Calu3 (cell line): ENCODE measurements around the gene TAS2R30. TPM values are rescaled to one million over a fixed set of nuclear protein-coding genes. Genes with fewer than 3 reads are reported as not detected.
A peak's percentile ranks its signal among the peaks of the same experiment; 100 is the strongest.

Experiments
- BruUV-seq: library from RNA; stranded (reverse); fragments of 400-500 nt; replicated peaks from 2 replicates; lab custom pipeline; 2021; lab: Mats Ljungman, UMichigan
- CTCF ChIA-PET: fragments of 300-600 bp; sonication (Branson Sonifier 250); formaldehyde crosslinking; loops from one replicate; lab custom pipeline; 2022; ENCODE audit warnings: antibody characterized with exemption; lab: Charles Lee
- DNase-seq: peaks from one replicate; pipeline ENCODE4 v3.0.0; 2022
- H3K27ac Mint-ChIP-seq: one replicate; pipeline ENCODE4 v1.8.0; 2022; ENCODE audit warnings: mixed read lengths; ENCODE audit not compliant: unreplicated experiment
- H3K27me3 Mint-ChIP-seq: one replicate; pipeline ENCODE4 v1.8.0; 2022; ENCODE audit warnings: mixed read lengths; ENCODE audit not compliant: unreplicated experiment
- H3K36me3 Mint-ChIP-seq: one replicate; pipeline ENCODE4 v1.8.0; 2022; ENCODE audit warnings: mild to moderate bottlenecking, moderate library complexity, mixed read lengths; ENCODE audit not compliant: insufficient read depth, unreplicated experiment
- H3K4me1 Mint-ChIP-seq: one replicate; pipeline ENCODE4 v1.8.0; 2022; ENCODE audit warnings: mild to moderate bottlenecking, low read depth, mixed read lengths; ENCODE audit not compliant: unreplicated experiment
- H3K4me3 Mint-ChIP-seq: one replicate; pipeline ENCODE4 v1.8.0; 2022; ENCODE audit warnings: mild to moderate bottlenecking, low read depth, moderate library complexity, mixed read lengths; ENCODE audit not compliant: unreplicated experiment
- H3K9me3 Mint-ChIP-seq: one replicate; pipeline ENCODE4 v1.8.0; 2022; ENCODE audit warnings: low read depth, mixed read lengths; ENCODE audit not compliant: unreplicated experiment
- intact Hi-C: fragments of 100-400 bp; cut with micrococcal nuclease; formaldehyde crosslinking; loops from one replicate; pipeline ENCODE4 v1.10.0; 2022; ENCODE audit not compliant: unreplicated experiment
- total RNA-seq: library from RNA; stranded (reverse); gene quantifications from 2 replicates; pipeline ENCODE4 v1.2.3, GENCODE V29; 2022
- TF ChIP-seq, protein P1 (sequence below): fragments of 200-600 bp; IDR thresholded peaks from one replicate; pipeline ENCODE4 v1.8.0; 2022; ENCODE audit warnings: antibody characterized with exemption; ENCODE audit not compliant: unreplicated experiment

The TAS2R30 gene
- total RNA-seq, 1 experiment from 2014 or later, result 3.5 TPM

DNA sequence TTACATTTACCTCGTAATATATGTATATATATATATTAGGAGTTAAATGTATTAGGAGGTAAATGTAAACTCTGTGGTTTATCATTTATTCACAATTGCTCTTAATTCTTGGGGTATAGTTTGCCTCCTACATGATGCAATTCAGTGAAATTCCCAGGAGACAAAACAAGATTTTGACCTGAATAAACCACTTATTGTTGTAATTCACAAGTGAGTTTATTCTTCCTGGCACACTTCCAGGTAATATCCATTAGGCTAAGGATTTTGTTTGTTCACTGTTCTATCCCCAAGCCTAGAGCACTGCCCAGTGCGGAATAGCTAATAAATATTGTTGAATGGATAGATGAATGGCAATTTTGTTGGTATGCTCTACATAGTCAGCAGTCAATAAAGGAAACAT is 39.6 kb upstream of the TAS2R30 start:
- H3K36me3 Mint-ChIP-seq, result peaks cover 35% of the 10 kb centered on the region
- peak overlapping the region; percentile 44 for H3K27ac Mint-ChIP-seq
- BruUV-seq, result no TSS peak
- H3K4me3 Mint-ChIP-seq, result no peak overlapping the region
- H3K27me3 Mint-ChIP-seq, result no peaks in the 10 kb centered on the region
- H3K9me3 Mint-ChIP-seq, result no peaks in the 10 kb centered on the region
- intact Hi-C loops, result no loop called here
- CTCF ChIA-PET, result no interaction called here
- H3K4me1 Mint-ChIP-seq, result peaks cover 50% of the 10 kb centered on the region
- no peak for DNase-seq
- TF ChIP-seq, protein P1, sequence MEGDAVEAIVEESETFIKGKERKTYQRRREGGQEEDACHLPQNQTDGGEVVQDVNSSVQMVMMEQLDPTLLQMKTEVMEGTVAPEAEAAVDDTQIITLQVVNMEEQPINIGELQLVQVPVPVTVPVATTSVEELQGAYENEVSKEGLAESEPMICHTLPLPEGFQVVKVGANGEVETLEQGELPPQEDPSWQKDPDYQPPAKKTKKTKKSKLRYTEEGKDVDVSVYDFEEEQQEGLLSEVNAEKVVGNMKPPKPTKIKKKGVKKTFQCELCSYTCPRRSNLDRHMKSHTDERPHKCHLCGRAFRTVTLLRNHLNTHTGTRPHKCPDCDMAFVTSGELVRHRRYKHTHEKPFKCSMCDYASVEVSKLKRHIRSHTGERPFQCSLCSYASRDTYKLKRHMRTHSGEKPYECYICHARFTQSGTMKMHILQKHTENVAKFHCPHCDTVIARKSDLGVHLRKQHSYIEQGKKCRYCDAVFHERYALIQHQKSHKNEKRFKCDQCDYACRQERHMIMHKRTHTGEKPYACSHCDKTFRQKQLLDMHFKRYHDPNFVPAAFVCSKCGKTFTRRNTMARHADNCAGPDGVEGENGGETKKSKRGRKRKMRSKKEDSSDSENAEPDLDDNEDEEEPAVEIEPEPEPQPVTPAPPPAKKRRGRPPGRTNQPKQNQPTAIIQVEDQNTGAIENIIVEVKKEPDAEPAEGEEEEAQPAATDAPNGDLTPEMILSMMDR, result no peak

DNA sequence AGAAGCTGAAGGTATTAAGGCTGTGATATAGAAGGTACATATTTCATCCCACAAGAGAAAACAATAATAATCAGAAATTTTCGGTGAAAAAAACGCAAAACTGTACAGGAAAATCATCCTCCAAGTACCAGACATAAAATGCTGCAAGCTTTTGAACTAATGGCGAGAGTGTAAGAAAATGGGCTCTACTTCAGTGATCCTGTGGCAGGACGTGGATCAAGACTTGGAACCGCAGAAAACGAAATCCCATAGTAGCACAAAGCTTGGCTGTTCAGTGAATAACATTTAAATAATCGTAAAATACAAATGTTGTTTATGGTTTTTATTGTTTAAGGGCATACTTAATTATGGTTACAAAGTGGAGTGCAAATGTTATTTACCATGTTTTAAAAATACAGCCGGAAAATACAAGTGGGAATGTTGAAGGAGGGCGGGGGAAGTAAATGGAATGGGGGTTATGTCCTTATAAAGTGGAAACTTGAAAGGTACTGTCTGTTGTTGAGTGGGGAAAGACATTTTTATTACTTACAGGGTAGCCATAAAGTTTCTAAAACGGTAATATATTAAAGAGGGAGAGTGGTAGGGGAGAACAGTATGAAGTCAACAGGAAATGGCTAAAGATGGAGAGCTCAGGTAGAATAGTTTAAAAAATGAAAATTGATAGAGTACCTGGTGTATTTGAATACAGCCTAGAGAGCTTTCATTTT is 37.7 kb upstream of the TAS2R30 start:
- intact Hi-C loops, result no loop called here
- H3K9me3 Mint-ChIP-seq, result no peaks in the 10 kb centered on the region
- no peak for DNase-seq
- peak overlapping the region; percentile 97 for H3K4me3 Mint-ChIP-seq
- BruUV-seq, result TSS peak; percentile 85
- H3K36me3 Mint-ChIP-seq, result peaks cover 36% of the 10 kb centered on the region
- CTCF ChIA-PET, result interaction anchor here (1.2 to 1.6 kb wide), 3 partner anchors 28 to 401 kb away, joined by 5 to 13 read pairs (median 5); no protein-coding TSS in a partner anchor
- H3K4me1 Mint-ChIP-seq, result peaks cover 64% of the 10 kb centered on the region
- H3K27ac Mint-ChIP-seq, result peak overlapping the region; percentile 99
- no peaks in the 10 kb centered on the region for H3K27me3 Mint-ChIP-seq
- TF ChIP-seq, protein P1, result no peak

DNA sequence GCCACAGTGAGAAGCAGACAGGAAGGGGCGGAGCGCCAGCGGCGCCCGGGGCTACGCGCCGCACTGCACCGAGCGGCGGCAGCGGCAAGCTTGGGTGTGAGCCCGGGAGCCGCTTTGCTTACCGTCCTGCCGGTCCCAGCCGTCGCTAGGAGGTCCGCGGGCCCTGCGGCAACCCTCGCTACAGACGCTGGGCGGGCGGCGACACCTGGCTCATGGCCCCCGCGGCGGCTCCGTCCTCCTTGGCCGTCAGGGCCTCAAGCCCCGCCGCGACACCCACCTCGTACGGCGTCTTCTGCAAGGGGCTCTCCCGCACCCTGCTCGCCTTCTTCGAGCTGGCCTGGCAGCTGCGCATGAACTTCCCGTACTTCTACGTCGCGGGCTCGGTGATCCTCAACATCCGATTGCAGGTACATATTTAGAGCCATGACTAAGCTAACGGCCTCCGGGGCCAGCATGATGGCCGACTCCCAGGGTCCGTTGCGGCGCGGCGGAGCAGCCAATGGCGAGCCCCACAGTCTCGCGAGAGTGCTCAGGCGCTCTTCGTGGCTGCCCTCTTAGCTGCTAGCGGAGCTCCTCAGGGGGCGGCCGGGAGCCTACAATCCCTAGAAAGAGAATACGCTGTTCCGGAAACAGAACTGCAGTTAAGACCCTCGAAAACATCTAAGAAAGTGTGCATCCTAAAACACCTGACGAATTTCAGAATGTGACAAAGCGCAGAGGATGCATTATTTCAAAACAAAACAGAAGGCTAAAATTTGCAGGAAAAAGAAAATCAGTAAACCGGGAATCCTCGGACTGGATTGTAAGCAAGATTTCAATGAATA is 36.9 kb upstream of the TAS2R30 start, which contains the start of gene SMIM10L1:
Gene SMIM10L1, plus strand, starts transcription at position 50 of the 824 bp plus-strand sequence. Its CDS starts 163 bp downstream, at position 213.
- Mint-ChIP-seq H3K27me3 (no peaks in the 10 kb centered on the region), H3K36me3 (peaks cover 39% of the 10 kb centered on the region), H3K9me3 (no peaks in the 10 kb centered on the region), H3K4me3 (peak within 1 kb of the TSS; percentile 97), H3K27ac (peak within 1 kb of the TSS; percentile 99), H3K4me1 (peaks cover 58% of the 10 kb centered on the region)
- TF ChIP-seq, protein P1, result no peak
- no TSS peak for BruUV-seq
- CTCF ChIA-PET, result interaction anchor here (1.2 to 1.6 kb wide), 3 partner anchors 28 to 400 kb away, joined by 5 to 13 read pairs (median 5); no protein-coding TSS in a partner anchor
- intact Hi-C loops, result no loop called here
- DNase-seq, result peak; percentile 92

DNA sequence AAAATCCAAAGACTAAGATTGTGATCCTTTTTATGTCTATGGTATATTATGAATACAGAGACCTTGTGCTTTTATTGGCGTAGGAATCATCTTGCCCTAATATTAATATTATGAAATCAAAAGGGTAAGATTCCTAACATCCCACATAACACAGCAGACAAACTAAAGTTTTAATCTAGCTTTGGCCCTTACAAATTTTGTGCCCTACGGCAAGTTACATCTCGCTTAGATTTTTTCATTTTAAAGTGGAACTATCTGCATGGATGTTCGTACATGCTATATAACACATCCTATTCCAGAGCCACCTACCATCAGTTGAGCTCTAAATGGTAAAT is 36.3 kb upstream of the TAS2R30 start:
- peak overlapping the region; percentile 99 for H3K27ac Mint-ChIP-seq
- TF ChIP-seq, protein P1, result no peak
- H3K36me3 Mint-ChIP-seq, result peaks cover 43% of the 10 kb centered on the region
- no peaks in the 10 kb centered on the region for H3K9me3 Mint-ChIP-seq
- no peak for DNase-seq
- intact Hi-C loops, result no loop called here
- peaks cover 54% of the 10 kb centered on the region for H3K4me1 Mint-ChIP-seq
- CTCF ChIA-PET, result interaction anchor here (1.3 to 1.6 kb wide), 2 partner anchors 29 to 228 kb away, joined by 5 to 13 read pairs; no protein-coding TSS in a partner anchor
- no TSS peak for BruUV-seq
- no peaks in the 10 kb centered on the region for H3K27me3 Mint-ChIP-seq
- peak overlapping the region; percentile 97 for H3K4me3 Mint-ChIP-seq
